ENCODE measurements around the gene SLC66A1. TPM values are rescaled to one million over a fixed set of nuclear protein-coding genes. Genes with fewer than 3 reads are reported as not detected.

The SLC66A1 gene
- total RNA-seq, 1 experiment from 2014 or later = 29.5 TPM

GRCh38 chr1:19374926-19375325 is 62.8 kb downstream of the SLC66A1 start:
- no peak overlapping the region for H3K4me3 ChIP-seq (ENCODE audit: insufficient read depth, low read depth, low read length)
- no peaks in the 10 kb centered on the region for H3K27me3 ChIP-seq (ENCODE audit: control insufficient read depth, insufficient read depth, low read length)
- H3K36me3 ChIP-seq (replicated peaks; ENCODE audit: control insufficient read depth, insufficient read depth, low read length) = peaks cover 21% of the 10 kb centered on the region
- DNase-seq = no peak

GRCh38 chr1:19375631-19376400 is 63.7 kb downstream of the SLC66A1 start:
- no peak overlapping the region for H3K4me3 ChIP-seq (ENCODE audit: insufficient read depth, low read depth, low read length)
- DNase-seq = no peak
- no peaks in the 10 kb centered on the region for H3K27me3 ChIP-seq (ENCODE audit: control insufficient read depth, insufficient read depth, low read length)
- H3K36me3 ChIP-seq (replicated peaks; ENCODE audit: control insufficient read depth, insufficient read depth, low read length) = peaks cover 21% of the 10 kb centered on the region

GRCh38 chr1:19376428-19377372 is 64.6 kb downstream of the SLC66A1 start:
- Histone ChIP-seq H3K27me3 (ENCODE audit: control insufficient read depth, insufficient read depth, low read length) (no peaks in the 10 kb centered on the region), H3K36me3 (replicated peaks; ENCODE audit: control insufficient read depth, insufficient read depth, low read length) (peaks cover 21% of the 10 kb centered on the region), H3K4me3 (ENCODE audit: insufficient read depth, low read depth, low read length) (no peak overlapping the region)
- no peak for DNase-seq

- no peaks in the 10 kb centered on the region for H3K27me3 ChIP-seq (ENCODE audit: control insufficient read depth, insufficient read depth, low read length)
- peaks cover 21% of the 10 kb centered on the region for H3K36me3 ChIP-seq (replicated peaks; ENCODE audit: control insufficient read depth, insufficient read depth, low read length)
- DNase-seq = no peak
- no peak overlapping the region for H3K4me3 ChIP-seq (ENCODE audit: insufficient read depth, low read depth, low read length)
Measured at GRCh38 chr1:19377812-19378718, 65.9 kb downstream of the SLC66A1 start.

Other genes with a start within 250 kb of the SLC66A1 start
- 87.7 and 130 TPM in 2 replicates for gene UBR4, start 102.1 kb upstream of the SLC66A1 start, total RNA-seq (2014; rRNA removed; shearing (Covaris generic))
- 58.6 and 65.5 TPM in 2 replicates for gene EMC1, start 60.8 kb upstream of the SLC66A1 start, total RNA-seq (2014; rRNA removed; shearing (Covaris generic))
- 77.4 and 82.4 TPM in 2 replicates for gene MRTO4, start 60.5 kb upstream of the SLC66A1 start, total RNA-seq (2014; rRNA removed; shearing (Covaris generic))
- gene AKR7A3, start 23.6 kb upstream of the SLC66A1 start, total RNA-seq (2014; rRNA removed; shearing (Covaris generic)) = 0.69 and 1.8 TPM in 2 replicates
- 90.2 and 92.4 TPM in 2 replicates for gene AKR7A2, start 182 bp upstream of the SLC66A1 start, total RNA-seq (2014; rRNA removed; shearing (Covaris generic))
- 201 and 214 TPM in 2 replicates for gene CAPZB, start 173.2 kb downstream of the SLC66A1 start, total RNA-seq (2014; rRNA removed; shearing (Covaris generic))